D721Med (cell line): ENCODE data around the gene NRN1L.
"Not testable (repeated sequence)": the region's sequence is repeated elsewhere in the genome, so short reads cannot be mapped to it uniquely, and the experiment has no call there.

Experiments
- DNase-seq: peaks from one replicate; pipeline ENCODE4 v3.0.0; 2011; ENCODE audit warnings: low spot score; ENCODE audit not compliant: insufficient read length
- FAIRE-seq: peaks from 2 replicates; lab custom pipeline; 2011; peaks lifted over from hg19 to GRCh38; lab: Jason Lieb, UNC
- CTCF ChIP-seq: IDR thresholded peaks from 2 replicates; pipeline ENCODE4 v1.5.1; 2012; ENCODE audit warnings: mild to moderate bottlenecking, control low read depth; ENCODE audit not compliant: insufficient read depth; ENCODE audit errors: missing control alignments

NRN1L gene

GRCh38 chr16:67884684-67885083 lies at the start of gene NRN1L:
TSS of gene NRN1L (plus strand) at chr16:67884885. CDS start at chr16:67884904, 19 bp downstream.
- TF ChIP-seq CTCF, result no peak
- FAIRE-seq, result no peak
- DNase-seq, result peak; percentile 65

- DNase-seq, FAIRE-seq: not testable (repeated sequence)
Measured at GRCh38 chr16:67837190-67837589, 47.5 kb upstream of the NRN1L start.

GRCh38 chr16:67837811-67838210 lies 46.9 kb upstream of the NRN1L start:
- FAIRE-seq (no peak), DNase-seq (no peak)
- TF ChIP-seq CTCF, result no peak

- FAIRE-seq, result no peak
- no peak for TF ChIP-seq CTCF
Measured at GRCh38 chr16:67841198-67841815, 43.4 kb upstream of the NRN1L start.

GRCh38 chr16:67841816-67842508 lies 42.7 kb upstream of the NRN1L start, which contains the start of gene THAP11:
TSS of gene THAP11 (plus strand) at chr16:67842320. CDS start at chr16:67842555, 235 bp downstream.
- DNase-seq (peak; percentile 68), FAIRE-seq (no peak)
- peak; percentile 84 for TF ChIP-seq CTCF

More at GRCh38 chr16:67841198-67841815, 43.4 kb upstream of the NRN1L start:
- DNase-seq, result no peak

GRCh38 chr16:67842509-67843342 lies 42.0 kb upstream of the NRN1L start:
- TF ChIP-seq CTCF, result no peak
- DNase-seq (no peak), FAIRE-seq (no peak)

- no peak for TF ChIP-seq CTCF
- no peak for FAIRE-seq
Measured at GRCh38 chr16:67843343-67843765, 41.3 kb upstream of the NRN1L start.

More at GRCh38 chr16:67843343-67843765, 41.3 kb upstream of the NRN1L start:
- no peak for DNase-seq
